Erythroblast (primary cell): ENCODE results near the gene SLA2.

Experiments
- GATA1 ChIP-seq: IDR thresholded peaks from 2 replicates; pipeline ENCODE4 v1.6.1; 2011; ENCODE audit warnings: low read depth, mild to moderate bottlenecking, control low read depth, low read length, moderate library complexity
- POLR2A ChIP-seq: IDR thresholded peaks from 2 replicates; pipeline ENCODE4 v1.6.1; 2011; ENCODE audit warnings: mild to moderate bottlenecking, low read length

- TF ChIP-seq POLR2A (no peak), GATA1 (no peak)
Observed at GRCh38 chr20:36591281-36591680, 54.7 kb downstream of the SLA2 start.
